ENCODE measurements around the gene PHLDA2. TPM values are rescaled to one million over a fixed set of nuclear protein-coding genes. Genes with fewer than 3 reads are reported as not detected.

Gene PHLDA2
- total RNA-seq, 2 experiments from 2014 or later, result 3.6 to 3.7 TPM

GRCh38 chr11:2944530-2944929, 15.3 kb upstream of the PHLDA2 start:
- POLR2A ChIA-PET, result interaction anchor here (0.9 to 1.4 kb wide), 2 partner anchors 9 to 32 kb away, joined by 3 to 5 read pairs (median 5); no protein-coding TSS in a partner anchor
- H3K4me3 Mint-ChIP-seq, result no peak overlapping the region
- no peak for DNase-seq
- peaks cover 56% of the 10 kb centered on the region for H3K4me1 Mint-ChIP-seq (ENCODE audit: low read depth)
- H3K9me3 Mint-ChIP-seq, result peaks cover 4% of the 10 kb centered on the region
- H3K36me3 Mint-ChIP-seq (ENCODE audit: low read depth), result peaks cover 29% of the 10 kb centered on the region
- TF ChIP-seq CTCF (IDR thresholded peaks at IDR 0.05), result no peak
- CTCF ChIA-PET, result interaction anchor here (1.8 to 2.0 kb wide), 2 partner anchors 11 to 147 kb away, joined by 8 to 9 read pairs; no protein-coding TSS in a partner anchor
- intact Hi-C loops (cut with micrococcal nuclease), result no loop called here
- H3K27me3 Mint-ChIP-seq, result no peaks in the 10 kb centered on the region
- no peak overlapping the region for H3K27ac Mint-ChIP-seq
- ATAC-seq, result no peak

DNA sequence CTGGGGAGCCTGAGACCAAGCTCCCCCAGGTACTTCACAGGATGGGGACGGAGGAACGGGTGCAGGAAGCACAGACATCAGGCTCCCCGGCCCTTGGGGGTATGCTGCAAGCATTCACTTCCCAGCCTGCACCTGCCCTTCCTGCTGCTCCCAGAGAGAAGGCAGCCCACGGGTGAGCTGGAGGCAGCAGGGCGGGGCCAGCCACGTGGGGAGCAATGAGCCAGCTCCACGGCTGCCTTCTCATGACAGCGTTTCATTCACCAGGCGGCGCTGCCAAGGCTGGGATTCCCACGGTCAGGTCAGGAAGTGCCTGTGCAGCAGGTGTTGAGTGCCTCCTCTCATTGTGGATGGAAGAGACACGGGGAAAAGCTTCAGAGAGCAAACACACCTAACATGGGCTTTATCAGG, 14.5 kb upstream of the PHLDA2 start:
- ATAC-seq (no peak), DNase-seq (peak; percentile 16)
- Mint-ChIP-seq H3K27ac (peak overlapping the region; percentile 38), H3K27me3 (no peaks in the 10 kb centered on the region), H3K9me3 (peaks cover 9% of the 10 kb centered on the region), H3K36me3 (ENCODE audit: low read depth) (peaks cover 26% of the 10 kb centered on the region), H3K4me3 (no peak overlapping the region), H3K4me1 (ENCODE audit: low read depth) (peaks cover 51% of the 10 kb centered on the region)
- no peak for TF ChIP-seq CTCF (IDR thresholded peaks at IDR 0.05)
- CTCF ChIA-PET, result interaction anchor here (1.3 to 1.9 kb wide), 3 partner anchors 10 to 14 kb away, joined by 5 to 7 read pairs (median 5); partner anchors contain the start of gene PHLDA2
- intact Hi-C loops (cut with micrococcal nuclease), result no loop called here
- POLR2A ChIA-PET, result interaction anchor here (0.6 to 5.7 kb wide), 6 partner anchors 9 to 51 kb away, joined by 3 to 39 read pairs (median 4); partner anchors contain the start of gene PHLDA2

- CTCF ChIA-PET, result interaction anchor here (1.3 to 1.9 kb wide), 3 partner anchors 10 to 13 kb away, joined by 5 to 7 read pairs (median 5); partner anchors contain the start of gene PHLDA2
- Mint-ChIP-seq H3K4me1 (ENCODE audit: low read depth) (peaks cover 47% of the 10 kb centered on the region), H3K9me3 (peaks cover 15% of the 10 kb centered on the region), H3K27ac (no peak overlapping the region), H3K4me3 (no peak overlapping the region), H3K27me3 (no peaks in the 10 kb centered on the region), H3K36me3 (ENCODE audit: low read depth) (peaks cover 30% of the 10 kb centered on the region)
- DNase-seq, result peak; percentile 3
- no peak for ATAC-seq
- intact Hi-C loops (cut with micrococcal nuclease), result no loop called here
- POLR2A ChIA-PET, result interaction anchor here (0.9 to 5.7 kb wide), 9 partner anchors 8 to 114 kb away, joined by 3 to 39 read pairs (median 5); partner anchors contain the start of genes CARS1 and PHLDA2
- no peak for TF ChIP-seq CTCF (IDR thresholded peaks at IDR 0.05)
Observed at GRCh38 chr11:2942872-2943710, 13.9 kb upstream of the PHLDA2 start.

- no peak for TF ChIP-seq CTCF (IDR thresholded peaks at IDR 0.05)
- ChIA-PET CTCF (interaction anchor here (1.3 to 1.9 kb wide), 3 partner anchors 9 to 13 kb away, joined by 5 to 7 read pairs (median 5); partner anchors contain the start of gene PHLDA2), POLR2A (interaction anchor here (0.9 to 5.7 kb wide), 9 partner anchors 8 to 114 kb away, joined by 3 to 39 read pairs (median 5); partner anchors contain the start of genes CARS1 and PHLDA2)
- Mint-ChIP-seq H3K27me3 (no peaks in the 10 kb centered on the region), H3K4me1 (ENCODE audit: low read depth) (peaks cover 42% of the 10 kb centered on the region), H3K27ac (no peak overlapping the region), H3K36me3 (ENCODE audit: low read depth) (peaks cover 28% of the 10 kb centered on the region), H3K4me3 (no peak overlapping the region), H3K9me3 (peaks cover 21% of the 10 kb centered on the region)
- ATAC-seq, result peak; percentile 8
- intact Hi-C loops (cut with micrococcal nuclease), result no loop called here
- DNase-seq, result peak; percentile 2
Observed at GRCh38 chr11:2942447-2942846, 13.2 kb upstream of the PHLDA2 start.
